HL-60 (cell line): ENCODE results near the gene RIMKLA.

Source experiments
- POLR2AphosphoS5 ChIP-seq: IDR thresholded peaks from 2 replicates; pipeline ENCODE4 v1.6.1; 2012; ENCODE audit warnings: low read depth
- TF ChIP-seq, protein P1 (sequence below): IDR thresholded peaks from one replicate; pipeline ENCODE4 v1.5.1; 2011; ENCODE audit warnings: low read length, control low read depth, inconsistent platforms; ENCODE audit not compliant: insufficient read depth
- TF ChIP-seq, protein P2 (sequence below): IDR thresholded peaks from 2 replicates; pipeline ENCODE4 v1.6.1; 2012; ENCODE audit warnings: low read depth; ENCODE audit not compliant: insufficient replicate concordance

DNA sequence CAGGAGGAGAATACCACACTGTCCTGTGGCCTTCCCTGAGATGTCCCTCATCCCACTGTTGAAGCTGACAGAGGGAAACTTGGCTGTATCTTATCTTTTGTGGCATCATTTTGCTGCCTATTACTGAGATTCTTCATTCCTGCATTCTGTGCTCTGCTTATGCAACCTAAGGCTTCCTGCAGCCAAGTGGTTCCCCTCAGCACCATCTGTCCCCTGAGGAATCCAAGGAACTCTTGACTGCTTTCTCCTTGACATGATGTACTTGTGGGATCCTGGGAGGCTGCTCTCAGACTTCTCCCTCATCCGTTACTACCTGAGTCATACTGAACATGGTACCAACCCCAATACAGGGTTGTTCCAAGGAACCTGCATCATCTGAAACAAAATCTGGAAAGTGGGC is 21.1 kb upstream of the RIMKLA start:
- TF ChIP-seq, protein P1, sequence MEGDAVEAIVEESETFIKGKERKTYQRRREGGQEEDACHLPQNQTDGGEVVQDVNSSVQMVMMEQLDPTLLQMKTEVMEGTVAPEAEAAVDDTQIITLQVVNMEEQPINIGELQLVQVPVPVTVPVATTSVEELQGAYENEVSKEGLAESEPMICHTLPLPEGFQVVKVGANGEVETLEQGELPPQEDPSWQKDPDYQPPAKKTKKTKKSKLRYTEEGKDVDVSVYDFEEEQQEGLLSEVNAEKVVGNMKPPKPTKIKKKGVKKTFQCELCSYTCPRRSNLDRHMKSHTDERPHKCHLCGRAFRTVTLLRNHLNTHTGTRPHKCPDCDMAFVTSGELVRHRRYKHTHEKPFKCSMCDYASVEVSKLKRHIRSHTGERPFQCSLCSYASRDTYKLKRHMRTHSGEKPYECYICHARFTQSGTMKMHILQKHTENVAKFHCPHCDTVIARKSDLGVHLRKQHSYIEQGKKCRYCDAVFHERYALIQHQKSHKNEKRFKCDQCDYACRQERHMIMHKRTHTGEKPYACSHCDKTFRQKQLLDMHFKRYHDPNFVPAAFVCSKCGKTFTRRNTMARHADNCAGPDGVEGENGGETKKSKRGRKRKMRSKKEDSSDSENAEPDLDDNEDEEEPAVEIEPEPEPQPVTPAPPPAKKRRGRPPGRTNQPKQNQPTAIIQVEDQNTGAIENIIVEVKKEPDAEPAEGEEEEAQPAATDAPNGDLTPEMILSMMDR, result no peak
- TF ChIP-seq POLR2AphosphoS5, result no peak
- TF ChIP-seq, protein P2, sequence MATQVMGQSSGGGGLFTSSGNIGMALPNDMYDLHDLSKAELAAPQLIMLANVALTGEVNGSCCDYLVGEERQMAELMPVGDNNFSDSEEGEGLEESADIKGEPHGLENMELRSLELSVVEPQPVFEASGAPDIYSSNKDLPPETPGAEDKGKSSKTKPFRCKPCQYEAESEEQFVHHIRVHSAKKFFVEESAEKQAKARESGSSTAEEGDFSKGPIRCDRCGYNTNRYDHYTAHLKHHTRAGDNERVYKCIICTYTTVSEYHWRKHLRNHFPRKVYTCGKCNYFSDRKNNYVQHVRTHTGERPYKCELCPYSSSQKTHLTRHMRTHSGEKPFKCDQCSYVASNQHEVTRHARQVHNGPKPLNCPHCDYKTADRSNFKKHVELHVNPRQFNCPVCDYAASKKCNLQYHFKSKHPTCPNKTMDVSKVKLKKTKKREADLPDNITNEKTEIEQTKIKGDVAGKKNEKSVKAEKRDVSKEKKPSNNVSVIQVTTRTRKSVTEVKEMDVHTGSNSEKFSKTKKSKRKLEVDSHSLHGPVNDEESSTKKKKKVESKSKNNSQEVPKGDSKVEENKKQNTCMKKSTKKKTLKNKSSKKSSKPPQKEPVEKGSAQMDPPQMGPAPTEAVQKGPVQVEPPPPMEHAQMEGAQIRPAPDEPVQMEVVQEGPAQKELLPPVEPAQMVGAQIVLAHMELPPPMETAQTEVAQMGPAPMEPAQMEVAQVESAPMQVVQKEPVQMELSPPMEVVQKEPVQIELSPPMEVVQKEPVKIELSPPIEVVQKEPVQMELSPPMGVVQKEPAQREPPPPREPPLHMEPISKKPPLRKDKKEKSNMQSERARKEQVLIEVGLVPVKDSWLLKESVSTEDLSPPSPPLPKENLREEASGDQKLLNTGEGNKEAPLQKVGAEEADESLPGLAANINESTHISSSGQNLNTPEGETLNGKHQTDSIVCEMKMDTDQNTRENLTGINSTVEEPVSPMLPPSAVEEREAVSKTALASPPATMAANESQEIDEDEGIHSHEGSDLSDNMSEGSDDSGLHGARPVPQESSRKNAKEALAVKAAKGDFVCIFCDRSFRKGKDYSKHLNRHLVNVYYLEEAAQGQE, result no peak
